Measurements from ENCODE around the gene ANXA4.

GRCh38 chr2:69717186-69717585 is 24.7 kb upstream of the ANXA4 start:
- TF ChIP-seq CTCF (conservative IDR thresholded peaks at IDR 0.05; ENCODE audit: low read depth, low read length) (no peak), EZH2 (IDR thresholded peaks at IDR 0.05; ENCODE audit: low read length, unreplicated experiment) (no peak)

All from PC-3 (cell line).